Activated naive CD4-positive, alpha-beta T cell treated with anti-CD3 and anti-CD28 coated beads, Interleukin-2, amount 10 ng/mL, durations not matched to agents 7 days and 5 days (primary cell): ENCODE measurements around the gene TSPAN32.
"Not testable (repeated sequence)": the region's sequence is repeated elsewhere in the genome, so short reads cannot be mapped to it uniquely, and the experiment has no call there.

Source experiments
- CTCF ChIA-PET: fragments of 350-600 bp; sonication (Branson Sonifier 250); formaldehyde crosslinking; loops from one replicate; lab custom pipeline; 2021; ENCODE audit warnings: antibody characterized with exemption; lab: Charles Lee
- DNase-seq: peaks from one replicate; pipeline ENCODE4 v3.0.0-alpha.2; 2020
- H3K27ac Mint-ChIP-seq: one replicate; pipeline ENCODE4 v1.8.0; 2021; ENCODE audit warnings: mild to moderate bottlenecking, moderate library complexity, mixed read lengths
- H3K27me3 Mint-ChIP-seq: one replicate; pipeline ENCODE4 v1.8.0; 2021; ENCODE audit warnings: mild to moderate bottlenecking, mixed read lengths
- H3K36me3 Mint-ChIP-seq: one replicate; pipeline ENCODE4 v1.8.0; 2021; ENCODE audit warnings: mixed read lengths
- H3K4me1 Mint-ChIP-seq: one replicate; pipeline ENCODE4 v1.8.0; 2021; ENCODE audit warnings: mixed read lengths
- H3K4me3 Mint-ChIP-seq: one replicate; pipeline ENCODE4 v1.8.0; 2021; ENCODE audit warnings: mild to moderate bottlenecking, moderate library complexity, mixed read lengths
- H3K9me3 Mint-ChIP-seq: one replicate; pipeline ENCODE4 v1.8.0; 2021; ENCODE audit warnings: mixed read lengths

TSPAN32 gene

GRCh38 chr11:2328656-2329354, 27.0 kb downstream of the TSPAN32 start:
- Mint-ChIP-seq H3K4me3 (no peak overlapping the region), H3K36me3 (peaks cover 5% of the 10 kb centered on the region), H3K27ac (no peak overlapping the region), H3K9me3 (peaks cover 7% of the 10 kb centered on the region), H3K4me1 (no peaks in the 10 kb centered on the region), H3K27me3 (peaks cover 19% of the 10 kb centered on the region)
- no peak for DNase-seq
- CTCF ChIA-PET, result interaction anchor here (0.9 kb wide), 1 partner anchor 24 kb away, joined by 5 read pairs; no protein-coding TSS in a partner anchor

- H3K36me3 Mint-ChIP-seq, result peaks cover 5% of the 10 kb centered on the region
- H3K27ac Mint-ChIP-seq, result no peak overlapping the region
- peaks cover 7% of the 10 kb centered on the region for H3K9me3 Mint-ChIP-seq
- no peaks in the 10 kb centered on the region for H3K4me1 Mint-ChIP-seq
- H3K4me3 Mint-ChIP-seq, result no peak overlapping the region
- peaks cover 19% of the 10 kb centered on the region for H3K27me3 Mint-ChIP-seq
- CTCF ChIA-PET, result no interaction called here
- no peak for DNase-seq
These were observed 27.7 kb downstream of the TSPAN32 start for GRCh38 chr11:2329551-2329950.

GRCh38 chr11:2330696-2331095, 28.9 kb downstream of the TSPAN32 start:
- Mint-ChIP-seq H3K27me3 (peaks cover 22% of the 10 kb centered on the region), H3K4me1 (no peaks in the 10 kb centered on the region), H3K4me3 (no peak overlapping the region), H3K27ac (no peak overlapping the region), H3K9me3 (peaks cover 7% of the 10 kb centered on the region), H3K36me3 (peaks cover 5% of the 10 kb centered on the region)
- CTCF ChIA-PET, result no interaction called here
- no peak for DNase-seq

DNA sequence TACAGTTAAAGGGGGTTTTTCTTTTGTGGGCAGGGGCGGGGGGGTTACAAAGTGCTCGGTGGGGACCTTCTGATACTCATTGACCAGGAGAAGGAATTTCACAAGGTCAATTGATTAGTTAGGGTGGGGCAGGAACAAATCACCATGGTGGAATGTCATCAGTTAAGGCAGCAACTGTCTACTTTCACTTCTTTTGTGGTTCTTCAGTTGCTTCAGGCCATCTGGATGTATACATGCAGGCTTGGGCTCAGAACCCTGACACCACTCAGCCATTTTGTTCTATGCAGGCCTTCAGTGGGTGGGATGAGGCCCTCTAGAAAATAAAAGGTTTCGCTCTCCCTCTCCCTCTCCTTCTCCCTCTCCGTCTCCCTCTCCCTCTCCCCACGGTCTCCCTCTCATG, 29.6 kb downstream of the TSPAN32 start:
- CTCF ChIA-PET, result no interaction called here
- H3K27me3 Mint-ChIP-seq, result peaks cover 24% of the 10 kb centered on the region
- no peak for DNase-seq
- peaks cover 5% of the 10 kb centered on the region for H3K36me3 Mint-ChIP-seq
- no peak overlapping the region for H3K4me3 Mint-ChIP-seq
- H3K27ac Mint-ChIP-seq, result no peak overlapping the region
- H3K4me1 Mint-ChIP-seq, result no peaks in the 10 kb centered on the region
- H3K9me3 Mint-ChIP-seq, result peaks cover 7% of the 10 kb centered on the region

DNA sequence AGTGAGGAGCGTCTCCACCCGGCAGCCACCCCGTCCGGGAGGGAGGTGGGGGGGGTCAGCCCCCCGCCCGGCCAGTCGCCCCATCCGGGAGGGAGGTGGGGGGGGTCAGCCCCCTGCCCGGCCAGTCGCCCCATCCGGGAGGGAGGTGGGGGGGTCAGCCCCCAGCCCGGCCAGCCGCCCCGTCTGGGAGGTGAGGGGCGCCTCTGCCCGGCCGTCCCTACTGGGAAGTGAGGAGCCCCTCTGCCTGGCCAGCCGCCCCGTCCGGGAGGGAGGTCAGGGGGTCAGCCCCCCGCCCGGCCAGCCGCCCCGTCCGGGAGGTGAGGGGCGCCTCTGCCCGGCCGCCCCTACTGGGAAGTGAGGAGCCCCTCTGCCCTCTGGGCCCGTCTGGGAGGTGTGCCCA, 30.8 kb downstream of the TSPAN32 start:
- H3K27ac Mint-ChIP-seq, H3K4me3 Mint-ChIP-seq, H3K9me3 Mint-ChIP-seq, H3K36me3 Mint-ChIP-seq, DNase-seq, H3K4me1 Mint-ChIP-seq, CTCF ChIA-PET: not testable (repeated sequence)
- peaks cover 32% of the 10 kb centered on the region for H3K27me3 Mint-ChIP-seq

DNA sequence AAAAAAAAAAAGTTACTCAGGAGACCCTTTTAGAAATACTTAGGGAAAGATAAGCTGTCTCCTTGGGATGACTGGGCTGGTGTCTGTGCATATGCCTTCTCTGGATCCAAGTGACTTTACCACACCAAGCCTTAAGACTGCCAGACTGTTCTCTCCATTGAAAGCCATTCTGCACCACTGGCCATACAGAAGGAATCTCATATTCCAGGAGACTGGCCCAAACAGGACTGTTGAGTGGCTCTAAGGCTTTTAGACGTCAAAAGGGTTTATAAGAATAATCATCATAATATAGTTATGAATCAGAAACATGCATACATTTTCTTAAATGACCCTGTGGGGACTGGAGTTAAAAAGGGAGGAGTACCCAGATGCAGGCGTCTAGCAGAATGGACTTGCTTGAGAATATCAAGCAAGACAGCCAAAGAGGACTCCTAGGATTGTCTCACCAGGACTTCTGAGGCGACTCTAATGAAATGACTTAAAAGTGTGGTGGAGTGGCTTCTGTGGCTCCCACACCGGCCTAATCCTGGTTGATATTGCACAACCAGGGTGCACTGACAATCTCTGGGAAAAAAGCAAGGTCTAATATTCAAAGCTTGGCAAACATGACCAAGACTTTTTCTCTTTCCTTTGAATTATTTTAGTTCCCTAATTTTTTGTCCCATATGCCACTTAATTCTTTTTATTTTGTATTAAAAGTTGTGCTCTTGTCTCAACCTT, 31.8 kb downstream of the TSPAN32 start:
- H3K4me1 Mint-ChIP-seq, DNase-seq, H3K27ac Mint-ChIP-seq, H3K4me3 Mint-ChIP-seq, CTCF ChIA-PET, H3K36me3 Mint-ChIP-seq, H3K9me3 Mint-ChIP-seq: not testable (repeated sequence)
- H3K27me3 Mint-ChIP-seq, result peaks cover 35% of the 10 kb centered on the region

DNA sequence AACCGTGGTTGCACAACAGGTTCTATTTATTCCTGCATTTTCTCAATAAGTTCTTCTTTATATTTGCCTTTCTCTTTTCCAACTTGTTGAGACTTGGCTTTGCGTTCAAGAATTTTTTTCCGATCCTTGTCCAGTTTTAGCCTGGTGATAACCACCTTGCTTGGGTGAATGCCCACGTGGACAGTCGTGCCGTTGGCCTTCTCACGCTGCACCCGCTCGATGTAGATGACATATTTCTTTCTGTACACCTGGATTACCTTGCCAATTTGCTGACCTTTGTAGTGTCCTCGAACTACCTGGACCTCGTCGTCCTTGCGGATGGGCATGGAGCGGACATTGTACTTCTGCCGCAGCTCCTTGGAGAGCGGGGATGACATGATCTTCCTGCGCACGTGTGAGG, 33.5 kb downstream of the TSPAN32 start:
- DNase-seq, CTCF ChIA-PET, H3K9me3 Mint-ChIP-seq, H3K4me1 Mint-ChIP-seq, H3K36me3 Mint-ChIP-seq, H3K4me3 Mint-ChIP-seq, H3K27ac Mint-ChIP-seq: not testable (repeated sequence)
- H3K27me3 Mint-ChIP-seq, result peaks cover 34% of the 10 kb centered on the region

DNA sequence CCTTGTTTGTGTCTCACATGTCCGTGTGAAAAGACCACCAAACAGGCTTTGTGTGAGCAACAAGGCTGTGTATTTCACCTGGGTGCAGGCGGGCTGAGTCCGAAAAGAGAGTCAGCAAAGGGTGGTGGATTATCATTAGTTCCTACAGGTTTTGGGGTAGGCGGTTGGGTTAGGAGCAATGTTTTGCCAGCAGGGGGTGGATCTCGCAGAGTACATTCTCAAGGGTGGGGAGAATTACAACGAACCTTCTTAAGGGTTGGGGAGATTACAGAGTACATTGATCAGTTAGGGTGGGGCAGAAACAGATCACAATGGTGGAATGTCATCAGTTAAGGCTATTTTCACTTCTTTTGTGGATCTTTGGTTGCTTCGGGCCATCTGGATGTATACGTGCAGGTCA, 36.9 kb downstream of the TSPAN32 start:
- CTCF ChIA-PET, H3K4me3 Mint-ChIP-seq, H3K36me3 Mint-ChIP-seq, DNase-seq, H3K27ac Mint-ChIP-seq, H3K9me3 Mint-ChIP-seq, H3K4me1 Mint-ChIP-seq: not testable (repeated sequence)
- H3K27me3 Mint-ChIP-seq, result peaks cover 48% of the 10 kb centered on the region

DNA sequence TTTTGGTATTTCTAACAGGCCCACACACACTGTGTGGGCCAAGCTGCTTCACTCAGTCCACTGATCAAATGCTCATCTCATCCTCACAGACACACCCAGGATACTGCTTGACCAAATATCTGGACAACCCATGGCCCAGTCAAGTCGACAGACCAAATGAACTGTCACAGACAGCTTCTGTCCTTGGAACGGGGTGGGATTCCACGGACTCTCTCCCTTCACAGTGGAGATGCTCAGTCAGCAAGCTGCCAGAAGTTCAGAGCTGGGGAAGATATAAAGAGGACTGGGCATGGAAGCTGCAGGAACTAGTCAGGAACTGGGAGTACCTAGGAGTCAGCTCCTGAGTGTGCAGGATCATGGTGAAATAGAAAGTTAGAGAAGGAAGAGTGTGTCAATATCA, 40.7 kb downstream of the TSPAN32 start:
- CTCF ChIA-PET, result no interaction called here
- H3K4me1 Mint-ChIP-seq, result no peaks in the 10 kb centered on the region
- no peak overlapping the region for H3K4me3 Mint-ChIP-seq
- H3K27ac Mint-ChIP-seq, result peak overlapping the region; percentile 7
- no peak for DNase-seq
- peaks cover 43% of the 10 kb centered on the region for H3K27me3 Mint-ChIP-seq
- H3K9me3 Mint-ChIP-seq, result peaks cover 5% of the 10 kb centered on the region
- no peaks in the 10 kb centered on the region for H3K36me3 Mint-ChIP-seq

DNA sequence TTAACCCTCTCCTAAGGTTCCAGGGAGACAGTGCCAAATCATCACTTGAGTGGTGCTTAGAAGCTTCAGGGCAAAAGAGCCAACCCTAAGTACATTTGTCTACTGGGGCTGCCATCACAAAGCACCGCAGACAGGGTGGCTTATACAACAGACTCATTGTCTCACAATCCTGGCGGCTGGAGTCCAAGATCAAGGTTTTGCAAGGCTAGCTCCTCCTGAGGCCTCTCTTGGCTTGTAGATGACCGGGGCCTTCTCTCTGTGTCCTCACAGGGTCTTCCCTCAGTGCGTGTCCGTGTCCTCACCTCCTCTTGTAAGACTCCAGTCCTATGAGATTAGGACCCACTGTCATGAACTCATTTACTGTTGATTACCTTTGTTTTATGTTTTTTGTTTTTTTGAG, 41.2 kb downstream of the TSPAN32 start:
- no peak overlapping the region for H3K4me3 Mint-ChIP-seq
- CTCF ChIA-PET, result no interaction called here
- no peak for DNase-seq
- peaks cover 41% of the 10 kb centered on the region for H3K27me3 Mint-ChIP-seq
- H3K4me1 Mint-ChIP-seq, result no peaks in the 10 kb centered on the region
- peaks cover 5% of the 10 kb centered on the region for H3K9me3 Mint-ChIP-seq
- no peaks in the 10 kb centered on the region for H3K36me3 Mint-ChIP-seq
- H3K27ac Mint-ChIP-seq, result no peak overlapping the region

GRCh38 chr11:2343502-2343901, 41.7 kb downstream of the TSPAN32 start:
- peaks cover 42% of the 10 kb centered on the region for H3K27me3 Mint-ChIP-seq
- H3K4me1 Mint-ChIP-seq, result no peaks in the 10 kb centered on the region
- peaks cover 7% of the 10 kb centered on the region for H3K9me3 Mint-ChIP-seq
- H3K4me3 Mint-ChIP-seq, result no peak overlapping the region
- H3K27ac Mint-ChIP-seq, result no peak overlapping the region
- no peaks in the 10 kb centered on the region for H3K36me3 Mint-ChIP-seq
- no peak for DNase-seq
- CTCF ChIA-PET, result no interaction called here

GRCh38 chr11:2345050-2345449, 43.2 kb downstream of the TSPAN32 start:
- Mint-ChIP-seq H3K27me3 (peaks cover 37% of the 10 kb centered on the region), H3K4me1 (no peaks in the 10 kb centered on the region), H3K4me3 (no peak overlapping the region), H3K27ac (no peak overlapping the region), H3K36me3 (no peaks in the 10 kb centered on the region), H3K9me3 (peaks cover 11% of the 10 kb centered on the region)
- no peak for DNase-seq
- CTCF ChIA-PET, result no interaction called here

DNA sequence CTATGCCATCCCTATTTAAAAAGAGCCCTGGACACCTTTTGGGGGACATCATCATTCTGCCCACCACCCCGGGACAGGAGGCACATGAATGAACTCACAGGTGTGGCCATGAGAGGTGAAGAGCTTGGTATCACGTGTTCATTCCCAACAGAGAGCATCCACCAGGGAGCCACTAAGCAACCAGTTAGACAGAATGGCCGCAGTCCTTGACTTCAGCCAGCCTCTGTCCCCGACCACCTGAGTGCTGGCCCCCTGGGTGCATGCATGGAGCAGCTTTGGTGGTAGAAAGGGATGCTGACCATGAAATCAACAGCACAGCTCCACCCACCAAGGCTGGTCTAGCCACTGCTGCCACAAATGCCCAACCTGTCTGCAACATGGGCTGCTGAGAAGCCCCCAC, 44.2 kb downstream of the TSPAN32 start:
- H3K4me1 Mint-ChIP-seq, result no peaks in the 10 kb centered on the region
- H3K27me3 Mint-ChIP-seq, result peaks cover 41% of the 10 kb centered on the region
- H3K4me3 Mint-ChIP-seq, result no peak overlapping the region
- no peak for DNase-seq
- H3K36me3 Mint-ChIP-seq, result no peaks in the 10 kb centered on the region
- peaks cover 11% of the 10 kb centered on the region for H3K9me3 Mint-ChIP-seq
- CTCF ChIA-PET, result no interaction called here
- H3K27ac Mint-ChIP-seq, result no peak overlapping the region

- H3K4me1 Mint-ChIP-seq, result no peaks in the 10 kb centered on the region
- H3K4me3 Mint-ChIP-seq, result no peak overlapping the region
- peaks cover 11% of the 10 kb centered on the region for H3K9me3 Mint-ChIP-seq
- peaks cover 44% of the 10 kb centered on the region for H3K27me3 Mint-ChIP-seq
- H3K27ac Mint-ChIP-seq, result no peak overlapping the region
- no peak for DNase-seq
- CTCF ChIA-PET, result no interaction called here
- H3K36me3 Mint-ChIP-seq, result no peaks in the 10 kb centered on the region
These were observed 44.9 kb downstream of the TSPAN32 start for GRCh38 chr11:2346586-2347307.
